ENCODE measurements around the gene RPS15. TPM values are rescaled to one million over a fixed set of nuclear protein-coding genes. Genes with fewer than 3 reads are reported as not detected.

RPS15 gene
- polyA plus RNA-seq, 1 of the 3 experiments (the other 2 are of a cell fraction): 3,749 TPM

DNA sequence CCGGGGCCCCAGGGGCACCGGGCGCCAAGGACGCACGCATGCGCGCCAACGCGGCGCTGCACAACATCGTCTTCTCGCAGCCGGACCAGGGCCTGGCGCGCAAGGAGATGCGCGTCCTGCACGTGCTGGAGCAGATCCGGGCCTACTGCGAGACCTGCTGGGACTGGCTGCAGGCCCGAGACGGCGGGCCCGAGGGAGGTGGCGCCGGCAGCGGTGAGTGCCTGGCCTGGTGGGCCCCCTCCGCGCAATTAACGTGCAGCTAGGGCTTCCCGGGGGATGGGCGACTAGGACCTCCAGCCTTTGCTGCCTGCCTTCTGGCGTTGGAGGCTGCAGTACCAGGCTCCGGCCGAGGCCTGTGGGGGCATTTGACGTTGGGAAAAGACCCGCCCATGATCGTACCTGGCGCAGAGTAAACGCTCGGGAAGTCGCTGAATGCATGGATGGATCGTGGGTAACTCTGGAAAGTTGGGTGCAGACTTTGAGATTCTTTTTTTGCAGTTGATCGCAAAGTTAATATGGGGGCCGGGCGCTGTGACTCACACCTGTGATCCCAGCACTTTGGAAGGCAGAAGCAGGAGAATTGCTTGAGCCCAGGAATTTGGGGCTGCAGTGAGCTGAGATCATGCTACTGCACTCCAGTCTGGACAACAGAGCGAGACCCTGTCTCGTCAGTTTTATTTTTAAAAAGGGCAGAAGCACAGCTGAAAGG lies 19.0 kb downstream of the RPS15 start:
- H4K20me1 ChIP-seq (ENCODE audit: insufficient read depth): peaks cover 11% of the 10 kb centered on the region; the same call in 1 of the 2 replicates
- H2AFZ ChIP-seq (ENCODE audit: low read depth): no peak overlapping the region
- H3F3A ChIP-seq (replicated peaks; ENCODE audit: insufficient read depth): peaks cover 9% of the 10 kb centered on the region
- H3K36me3 ChIP-seq (replicated peaks in 1 of 2; ENCODE audit: control insufficient read depth in 1 of 2, insufficient read depth in 2 of 2, low read length in 1 of 2): peaks cover 4 to 7% of the 10 kb centered on the region in 2 experiments
- 95% methylated on average over 13 of the region's 48 CpGs for WGBS (ENCODE audit: low lambda C conversion rate)
- DNase-seq: no peak
- no peak overlapping the region for H3K4me3 ChIP-seq (ENCODE audit: low read depth in 2 of 2, low read length in 1 of 2)
- no peaks in the 10 kb centered on the region for H3K79me2 ChIP-seq (ENCODE audit: insufficient read depth)
- peaks cover 0 to 11% of the 10 kb centered on the region in 2 experiments; a peak in 1 of 4 replicates for H3K4me1 ChIP-seq (ENCODE audit: control insufficient read depth in 1 of 2, insufficient read depth in 2 of 2, low read depth in 1 of 2, low read length in 1 of 2)
- POLR2A ChIA-PET: no interaction called here
- no peaks in the 10 kb centered on the region for H3K9me3 ChIP-seq
- H3K27me3 ChIP-seq (ENCODE audit: insufficient read depth): no peaks in the 10 kb centered on the region
- H3K9me2 ChIP-seq: no peaks in the 10 kb centered on the region
- no peak overlapping the region for H3K27ac ChIP-seq (ENCODE audit: low read depth in 2 of 2, low read length in 1 of 2)
- TF ChIP-seq, protein P1, sequence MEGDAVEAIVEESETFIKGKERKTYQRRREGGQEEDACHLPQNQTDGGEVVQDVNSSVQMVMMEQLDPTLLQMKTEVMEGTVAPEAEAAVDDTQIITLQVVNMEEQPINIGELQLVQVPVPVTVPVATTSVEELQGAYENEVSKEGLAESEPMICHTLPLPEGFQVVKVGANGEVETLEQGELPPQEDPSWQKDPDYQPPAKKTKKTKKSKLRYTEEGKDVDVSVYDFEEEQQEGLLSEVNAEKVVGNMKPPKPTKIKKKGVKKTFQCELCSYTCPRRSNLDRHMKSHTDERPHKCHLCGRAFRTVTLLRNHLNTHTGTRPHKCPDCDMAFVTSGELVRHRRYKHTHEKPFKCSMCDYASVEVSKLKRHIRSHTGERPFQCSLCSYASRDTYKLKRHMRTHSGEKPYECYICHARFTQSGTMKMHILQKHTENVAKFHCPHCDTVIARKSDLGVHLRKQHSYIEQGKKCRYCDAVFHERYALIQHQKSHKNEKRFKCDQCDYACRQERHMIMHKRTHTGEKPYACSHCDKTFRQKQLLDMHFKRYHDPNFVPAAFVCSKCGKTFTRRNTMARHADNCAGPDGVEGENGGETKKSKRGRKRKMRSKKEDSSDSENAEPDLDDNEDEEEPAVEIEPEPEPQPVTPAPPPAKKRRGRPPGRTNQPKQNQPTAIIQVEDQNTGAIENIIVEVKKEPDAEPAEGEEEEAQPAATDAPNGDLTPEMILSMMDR (IDR thresholded peaks at IDR 0.05): no peak
- TF ChIP-seq RAD21 (IDR thresholded peaks at IDR 0.05; ENCODE audit: low read length) (no peak), JUND (IDR thresholded peaks at IDR 0.05) (no peak), TAF1 (IDR thresholded peaks at IDR 0.05; ENCODE audit: borderline replicate concordance, low read depth, low read length) (no peak)
- TF ChIP-seq, protein P2, sequence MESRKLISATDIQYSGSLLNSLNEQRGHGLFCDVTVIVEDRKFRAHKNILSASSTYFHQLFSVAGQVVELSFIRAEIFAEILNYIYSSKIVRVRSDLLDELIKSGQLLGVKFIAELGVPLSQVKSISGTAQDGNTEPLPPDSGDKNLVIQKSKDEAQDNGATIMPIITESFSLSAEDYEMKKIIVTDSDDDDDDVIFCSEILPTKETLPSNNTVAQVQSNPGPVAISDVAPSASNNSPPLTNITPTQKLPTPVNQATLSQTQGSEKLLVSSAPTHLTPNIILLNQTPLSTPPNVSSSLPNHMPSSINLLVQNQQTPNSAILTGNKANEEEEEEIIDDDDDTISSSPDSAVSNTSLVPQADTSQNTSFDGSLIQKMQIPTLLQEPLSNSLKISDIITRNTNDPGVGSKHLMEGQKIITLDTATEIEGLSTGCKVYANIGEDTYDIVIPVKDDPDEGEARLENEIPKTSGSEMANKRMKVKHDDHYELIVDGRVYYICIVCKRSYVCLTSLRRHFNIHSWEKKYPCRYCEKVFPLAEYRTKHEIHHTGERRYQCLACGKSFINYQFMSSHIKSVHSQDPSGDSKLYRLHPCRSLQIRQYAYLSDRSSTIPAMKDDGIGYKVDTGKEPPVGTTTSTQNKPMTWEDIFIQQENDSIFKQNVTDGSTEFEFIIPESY (IDR thresholded peaks at IDR 0.05; ENCODE audit: borderline replicate concordance, low read depth): no peak
- TF ChIP-seq, protein P3, sequence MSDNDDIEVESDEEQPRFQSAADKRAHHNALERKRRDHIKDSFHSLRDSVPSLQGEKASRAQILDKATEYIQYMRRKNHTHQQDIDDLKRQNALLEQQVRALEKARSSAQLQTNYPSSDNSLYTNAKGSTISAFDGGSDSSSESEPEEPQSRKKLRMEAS (IDR thresholded peaks at IDR 0.05; ENCODE audit: low read depth): no peak
- CTCF ChIA-PET: interaction anchor here (1.4 kb wide), 1 partner anchor 15 kb away, joined by 5 read pairs; no protein-coding TSS in a partner anchor
- no peak overlapping the region for H3K9ac ChIP-seq
- no peak overlapping the region for H3K4me2 ChIP-seq

DNA sequence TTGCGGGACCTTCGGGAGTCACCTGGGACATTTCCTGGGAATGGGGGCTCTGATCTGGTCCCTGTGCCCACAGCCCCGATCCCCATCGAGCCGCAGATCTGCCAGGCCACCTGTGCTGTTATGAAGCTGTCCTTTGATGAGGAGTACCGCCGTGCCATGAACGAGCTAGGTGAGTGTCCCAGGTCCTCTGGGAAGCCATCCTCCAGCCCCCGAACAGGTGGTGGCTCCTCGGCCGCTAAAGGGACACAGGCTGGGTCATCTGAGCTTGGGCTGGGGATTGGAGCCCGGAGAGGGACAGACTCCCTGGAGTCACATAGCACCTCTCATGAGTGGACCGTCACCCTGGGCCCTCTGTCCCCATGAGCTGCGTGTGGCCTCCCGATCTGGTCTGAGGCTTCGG lies 19.7 kb downstream of the RPS15 start:
- peaks cover 5% of the 10 kb centered on the region; the same call in 1 of the 2 replicates for H4K20me1 ChIP-seq (ENCODE audit: insufficient read depth)
- no peak overlapping the region for H3K9ac ChIP-seq
- POLR2A ChIA-PET: no interaction called here
- no peaks in the 10 kb centered on the region for H3K9me3 ChIP-seq
- TF ChIP-seq, protein P4, sequence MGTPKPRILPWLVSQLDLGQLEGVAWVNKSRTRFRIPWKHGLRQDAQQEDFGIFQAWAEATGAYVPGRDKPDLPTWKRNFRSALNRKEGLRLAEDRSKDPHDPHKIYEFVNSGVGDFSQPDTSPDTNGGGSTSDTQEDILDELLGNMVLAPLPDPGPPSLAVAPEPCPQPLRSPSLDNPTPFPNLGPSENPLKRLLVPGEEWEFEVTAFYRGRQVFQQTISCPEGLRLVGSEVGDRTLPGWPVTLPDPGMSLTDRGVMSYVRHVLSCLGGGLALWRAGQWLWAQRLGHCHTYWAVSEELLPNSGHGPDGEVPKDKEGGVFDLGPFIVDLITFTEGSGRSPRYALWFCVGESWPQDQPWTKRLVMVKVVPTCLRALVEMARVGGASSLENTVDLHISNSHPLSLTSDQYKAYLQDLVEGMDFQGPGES (IDR thresholded peaks at IDR 0.05; ENCODE audit: low read depth, low read length): no peak
- TF ChIP-seq GATA2 (CRISPR knock-in tag; IDR thresholded peaks at IDR 0.05) (no peak), TEAD4 (IDR thresholded peaks at IDR 0.05; ENCODE audit: borderline replicate concordance, insufficient read depth) (no peak), YY1 (IDR thresholded peaks at IDR 0.05; ENCODE audit: low read depth) (no peak), RFX5 (IDR thresholded peaks at IDR 0.05; ENCODE audit: low read length) (no peak), CHD2 (IDR thresholded peaks at IDR 0.05; ENCODE audit: low read length, partially characterized antibody) (no peak), EP300 (IDR thresholded peaks at IDR 0.05; ENCODE audit: borderline replicate concordance in 1 of 2, low read depth in 1 of 2, low read length in 1 of 2) (no peak), POLR2AphosphoS5 (IDR thresholded peaks at IDR 0.05; ENCODE audit: low read depth, low read length) (no peak), JUND (IDR thresholded peaks at IDR 0.05) (no peak)
- TF ChIP-seq, protein P2 (IDR thresholded peaks at IDR 0.05; ENCODE audit: borderline replicate concordance, low read depth): no peak
- TF ChIP-seq, protein P5, sequence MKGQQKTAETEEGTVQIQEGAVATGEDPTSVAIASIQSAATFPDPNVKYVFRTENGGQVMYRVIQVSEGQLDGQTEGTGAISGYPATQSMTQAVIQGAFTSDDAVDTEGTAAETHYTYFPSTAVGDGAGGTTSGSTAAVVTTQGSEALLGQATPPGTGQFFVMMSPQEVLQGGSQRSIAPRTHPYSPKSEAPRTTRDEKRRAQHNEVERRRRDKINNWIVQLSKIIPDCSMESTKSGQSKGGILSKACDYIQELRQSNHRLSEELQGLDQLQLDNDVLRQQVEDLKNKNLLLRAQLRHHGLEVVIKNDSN (IDR thresholded peaks at IDR 0.05; ENCODE audit: borderline replicate concordance, low read depth): no peak
- peaks cover 4 to 7% of the 10 kb centered on the region in 2 experiments for H3K36me3 ChIP-seq (replicated peaks in 1 of 2; ENCODE audit: control insufficient read depth in 1 of 2, insufficient read depth in 2 of 2, low read length in 1 of 2)
- peaks cover 10% of the 10 kb centered on the region for H3F3A ChIP-seq (replicated peaks; ENCODE audit: insufficient read depth)
- no peak for DNase-seq
- no peaks in the 10 kb centered on the region for H3K27me3 ChIP-seq (ENCODE audit: insufficient read depth)
- no peak overlapping the region for H3K4me3 ChIP-seq (ENCODE audit: low read depth in 2 of 2, low read length in 1 of 2)
- no peak overlapping the region for H2AFZ ChIP-seq (ENCODE audit: low read depth)
- no peaks in the 10 kb centered on the region for H3K79me2 ChIP-seq (ENCODE audit: insufficient read depth)
- H3K4me1 ChIP-seq (ENCODE audit: control insufficient read depth in 1 of 2, insufficient read depth in 2 of 2, low read depth in 1 of 2, low read length in 1 of 2): peaks cover 0 to 4% of the 10 kb centered on the region in 2 experiments; a peak in 1 of 4 replicates
- WGBS (ENCODE audit: low lambda C conversion rate): 89% methylated on average over 5 of the region's 16 CpGs
- H3K9me2 ChIP-seq: no peaks in the 10 kb centered on the region
- H3K27ac ChIP-seq (ENCODE audit: low read depth in 2 of 2, low read length in 1 of 2): no peak overlapping the region
- H3K4me2 ChIP-seq: no peak overlapping the region
- CTCF ChIA-PET: interaction anchor here (1.4 kb wide), 1 partner anchor 14 kb away, joined by 5 read pairs; no protein-coding TSS in a partner anchor

Data from SK-N-SH (cell line).